WI38 (cell line): Measurements from ENCODE around the gene SSC4D.
"Not testable (repeated sequence)": the region's sequence is repeated elsewhere in the genome, so short reads cannot be mapped to it uniquely, and the experiment has no call there.

Experiments used
- H3K4me3 ChIP-seq: 2 replicates; pipeline ENCODE4 v1.5.1; 2011; ENCODE audit warnings: low read depth, mild to moderate bottlenecking, control low read depth, low read length
- TF ChIP-seq, protein P1 (sequence below): IDR thresholded peaks from 2 replicates; pipeline ENCODE4 v1.5.1; 2012; ENCODE audit warnings: low read depth, mild to moderate bottlenecking, control low read depth, low read length

Gene SSC4D

GRCh38 chr7:76423666-76424412, 14.3 kb upstream of the SSC4D start:
- TF ChIP-seq, protein P1, sequence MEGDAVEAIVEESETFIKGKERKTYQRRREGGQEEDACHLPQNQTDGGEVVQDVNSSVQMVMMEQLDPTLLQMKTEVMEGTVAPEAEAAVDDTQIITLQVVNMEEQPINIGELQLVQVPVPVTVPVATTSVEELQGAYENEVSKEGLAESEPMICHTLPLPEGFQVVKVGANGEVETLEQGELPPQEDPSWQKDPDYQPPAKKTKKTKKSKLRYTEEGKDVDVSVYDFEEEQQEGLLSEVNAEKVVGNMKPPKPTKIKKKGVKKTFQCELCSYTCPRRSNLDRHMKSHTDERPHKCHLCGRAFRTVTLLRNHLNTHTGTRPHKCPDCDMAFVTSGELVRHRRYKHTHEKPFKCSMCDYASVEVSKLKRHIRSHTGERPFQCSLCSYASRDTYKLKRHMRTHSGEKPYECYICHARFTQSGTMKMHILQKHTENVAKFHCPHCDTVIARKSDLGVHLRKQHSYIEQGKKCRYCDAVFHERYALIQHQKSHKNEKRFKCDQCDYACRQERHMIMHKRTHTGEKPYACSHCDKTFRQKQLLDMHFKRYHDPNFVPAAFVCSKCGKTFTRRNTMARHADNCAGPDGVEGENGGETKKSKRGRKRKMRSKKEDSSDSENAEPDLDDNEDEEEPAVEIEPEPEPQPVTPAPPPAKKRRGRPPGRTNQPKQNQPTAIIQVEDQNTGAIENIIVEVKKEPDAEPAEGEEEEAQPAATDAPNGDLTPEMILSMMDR, result no peak
- H3K4me3 ChIP-seq, result no peak overlapping the region

DNA sequence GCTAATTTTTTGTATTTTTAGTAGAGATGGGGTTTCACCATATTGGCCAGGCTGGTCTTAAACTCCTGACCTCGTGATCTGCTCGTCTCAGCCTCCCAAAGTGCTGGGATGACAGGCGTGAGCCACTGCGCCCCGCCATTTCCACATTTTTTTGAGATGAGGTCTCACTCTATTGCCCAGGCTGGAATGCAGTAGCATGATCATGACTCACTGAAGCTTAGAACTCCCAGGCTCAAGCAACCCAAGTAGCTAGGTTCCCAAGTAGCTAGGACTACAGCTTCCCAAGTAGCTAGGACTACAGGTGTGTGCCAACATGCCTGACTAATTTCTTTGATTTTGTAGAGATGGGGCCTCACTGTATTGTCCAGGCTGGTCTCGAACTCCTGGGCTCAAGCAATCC, 11.6 kb upstream of the SSC4D start:
- not testable (repeated sequence) for H3K4me3 ChIP-seq

DNA sequence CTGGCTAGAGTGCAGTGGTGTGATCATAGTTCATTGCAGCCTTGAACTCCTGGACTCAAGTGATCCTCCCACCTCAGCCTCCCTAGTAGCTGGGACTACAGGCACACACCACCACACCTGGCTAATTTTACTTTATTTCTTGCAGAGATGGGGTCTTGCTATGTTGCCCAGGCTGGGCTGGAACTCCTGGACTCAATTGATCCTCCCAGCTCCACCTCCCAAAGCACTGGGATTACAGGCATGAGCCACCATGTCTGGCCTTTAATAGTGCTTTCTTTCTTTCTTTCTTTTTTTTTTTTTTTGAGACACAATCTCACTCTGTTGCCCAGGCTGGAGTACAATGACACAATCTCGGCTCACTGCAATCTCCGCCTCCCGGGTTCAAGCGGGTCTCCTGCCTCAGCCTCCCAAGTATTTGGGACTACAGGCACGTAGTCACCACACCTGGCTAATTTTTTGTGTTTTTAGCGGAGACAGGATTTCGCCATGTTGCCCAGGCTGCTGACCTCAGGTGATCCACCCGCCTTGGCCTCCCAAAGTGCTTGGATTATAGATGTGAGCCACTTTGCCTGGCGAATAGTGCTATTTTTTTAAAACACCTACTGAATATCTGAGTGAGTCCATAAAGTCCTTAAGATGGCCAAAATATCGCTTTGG, 8.3 kb upstream of the SSC4D start:
- H3K4me3 ChIP-seq, result not testable (repeated sequence)

GRCh38 chr7:76412249-76412648, 2.8 kb upstream of the SSC4D start:
- TF ChIP-seq, protein P1, result no peak
- H3K4me3 ChIP-seq, result no peak overlapping the region

DNA sequence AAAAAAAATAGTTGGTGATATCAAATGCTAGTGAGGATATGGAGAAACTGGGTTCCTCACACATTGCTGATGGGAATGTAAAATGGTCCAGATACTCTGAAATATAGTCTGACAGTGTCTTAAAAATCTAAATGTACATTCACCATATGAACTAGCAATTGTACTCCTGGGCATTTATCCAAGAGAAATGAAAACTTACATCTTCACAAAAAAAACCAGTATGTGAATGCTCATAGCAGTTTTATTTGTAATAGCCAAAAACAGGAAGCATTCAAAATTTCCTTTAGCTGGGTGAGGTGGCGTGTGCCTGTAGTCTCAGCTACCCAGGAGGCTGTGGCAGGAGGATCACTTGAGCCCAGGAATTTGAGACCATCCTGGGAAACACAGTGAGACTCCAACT, 2.1 kb upstream of the SSC4D start:
- TF ChIP-seq, protein P1, result no peak
- H3K4me3 ChIP-seq, result no peak overlapping the region

DNA sequence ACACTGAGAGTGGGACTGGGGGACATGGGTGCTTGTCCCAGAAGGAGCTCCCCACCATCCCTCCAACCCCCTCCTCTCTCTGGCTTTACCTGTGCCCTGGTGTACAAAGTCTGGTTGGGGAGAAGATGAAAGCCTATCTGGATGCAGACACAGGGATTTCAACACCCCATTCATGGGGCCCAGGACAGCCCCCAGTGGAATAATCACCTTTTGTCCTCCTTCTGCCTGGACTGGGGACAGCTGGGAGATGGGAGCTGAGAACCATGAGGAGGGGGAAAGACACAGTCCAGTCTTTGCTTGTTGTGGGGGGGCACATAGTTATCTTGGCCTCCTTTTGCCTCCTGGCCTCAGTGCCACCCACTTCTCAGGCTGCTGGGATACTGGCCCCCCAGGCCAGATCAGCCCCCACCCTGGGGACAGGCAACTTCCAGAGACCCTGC, 1.4 kb downstream of the SSC4D start:
- TF ChIP-seq, protein P1, result no peak

GRCh38 chr7:76407718-76408117, 1.8 kb downstream of the SSC4D start:
- TF ChIP-seq, protein P1, result no peak
- H3K4me3 ChIP-seq, result no peak overlapping the region

More for the DNA sequence above, 1.4 kb downstream of the SSC4D start:
- no peak overlapping the region for H3K4me3 ChIP-seq

DNA sequence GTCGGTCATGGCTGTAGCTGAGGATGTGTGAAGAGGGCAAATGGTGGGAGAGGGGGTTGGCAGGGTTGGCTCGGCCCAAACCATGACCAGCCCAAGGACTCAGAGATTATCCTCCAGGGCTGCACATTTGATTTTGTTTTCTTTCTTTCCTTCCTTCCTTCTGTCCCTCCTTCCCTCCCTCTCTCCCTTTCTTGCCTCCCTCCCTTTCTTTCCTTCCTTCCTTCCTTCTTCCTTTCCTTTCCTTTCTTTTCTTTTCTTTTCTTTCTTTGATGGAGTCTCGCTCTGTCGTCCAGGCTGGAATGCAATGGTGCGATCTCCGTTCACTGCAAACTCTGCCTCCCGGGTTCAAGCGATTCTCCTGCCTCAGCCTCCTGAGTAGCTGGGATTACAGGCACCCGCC, 3.8 kb downstream of the SSC4D start:
- TF ChIP-seq, protein P1, result no peak
- no peak overlapping the region for H3K4me3 ChIP-seq
